ENCODE data around the gene RBM47. TPM values are rescaled to one million over a fixed set of nuclear protein-coding genes. Genes with fewer than 3 reads are reported as not detected.

The RBM47 gene
- total RNA-seq, 4 donors from 2014 or later = 182 to 423 (median 320) TPM

GRCh38 chr4:40479378-40479777, 150.3 kb downstream of the RBM47 start:
- no peak for DNase-seq
- Histone ChIP-seq H3K9me3 (no peaks in the 10 kb centered on the region), H3K36me3 (peaks cover 0 to 5% (median 0%) of the 10 kb centered on the region in 3 donors), H3K4me3 (no peak overlapping the region), H3K27ac (no peak overlapping the region), H3K4me1 (peaks cover 0 to 34% (median 0%) of the 10 kb centered on the region in 4 donors), H3K27me3 (no peaks in the 10 kb centered on the region)
- TF ChIP-seq CTCF (IDR thresholded peaks at IDR 0.05) = no peak
- TF ChIP-seq POLR2A (IDR thresholded peaks at IDR 0.05) = no peak

- peak in 1 of 3 donors; percentile 77 for DNase-seq
- H3K4me1 ChIP-seq = peaks cover 0 to 45% (median 0%) of the 10 kb centered on the region in 4 donors
- no peaks in the 10 kb centered on the region for H3K36me3 ChIP-seq
- H3K27me3 ChIP-seq = no peaks in the 10 kb centered on the region
- H3K4me3 ChIP-seq = peak overlapping the region in 2 of 4 donors; percentile 18 to 41
- TF ChIP-seq POLR2A (IDR thresholded peaks at IDR 0.05) = peak; percentile 45 to 65
- no peak for TF ChIP-seq CTCF (IDR thresholded peaks at IDR 0.05)
- H3K9me3 ChIP-seq = no peaks in the 10 kb centered on the region
- peak overlapping the region in 2 of 4 donors; percentile 70 to 75 for H3K27ac ChIP-seq
Observed at GRCh38 chr4:40475609-40476008, 154.1 kb downstream of the RBM47 start.

GRCh38 chr4:40473578-40474388, 155.9 kb downstream of the RBM47 start:
- H3K36me3 ChIP-seq = no peaks in the 10 kb centered on the region
- TF ChIP-seq POLR2A (IDR thresholded peaks at IDR 0.05) (peak; percentile 42 to 64), CTCF (IDR thresholded peaks at IDR 0.05) (no peak)
- H3K4me1 ChIP-seq = peaks cover 0 to 63% (median 0%) of the 10 kb centered on the region in 4 donors
- H3K27ac ChIP-seq = peak overlapping the region in 3 of 4 donors; percentile 4 to 75 (median 75)
- H3K9me3 ChIP-seq = no peaks in the 10 kb centered on the region
- peak overlapping the region in 2 of 4 donors; percentile 18 to 41 for H3K4me3 ChIP-seq
- no peaks in the 10 kb centered on the region for H3K27me3 ChIP-seq
- peak in 1 of 3 donors; percentile 71 for DNase-seq

- no peaks in the 10 kb centered on the region for H3K9me3 ChIP-seq
- H3K4me3 ChIP-seq = no peak overlapping the region
- no peaks in the 10 kb centered on the region for H3K27me3 ChIP-seq
- no peak for TF ChIP-seq POLR2A (IDR thresholded peaks at IDR 0.05)
- TF ChIP-seq CTCF (IDR thresholded peaks at IDR 0.05) = no peak
- peaks cover 0 to 66% (median 2%) of the 10 kb centered on the region in 4 donors for H3K4me1 ChIP-seq
- peak overlapping the region in 1 of 4 donors; percentile 67 for H3K27ac ChIP-seq
- H3K36me3 ChIP-seq = no peaks in the 10 kb centered on the region
- no peak for DNase-seq
Observed at GRCh38 chr4:40471923-40472322, 157.7 kb downstream of the RBM47 start.

- Histone ChIP-seq H3K27ac (no peak overlapping the region), H3K9me3 (no peaks in the 10 kb centered on the region), H3K4me1 (peaks cover 0 to 49% (median 2%) of the 10 kb centered on the region in 4 donors), H3K27me3 (no peaks in the 10 kb centered on the region), H3K4me3 (no peak overlapping the region), H3K36me3 (peaks cover 0 to 10% (median 0%) of the 10 kb centered on the region in 3 donors)
- no peak for DNase-seq
- TF ChIP-seq CTCF (IDR thresholded peaks at IDR 0.05) = no peak
- TF ChIP-seq POLR2A (IDR thresholded peaks at IDR 0.05) = no peak
Observed at GRCh38 chr4:40466789-40467188, 162.9 kb downstream of the RBM47 start.

Data from Peyer's patch (tissue), 4 donors.